Activated CD4-positive, alpha-beta T cell treated with anti-CD3 and anti-CD28 coated beads for 48 hours (primary cell): ENCODE results near the gene STKLD1.
A peak's percentile ranks its signal among the peaks of the same experiment; 100 is the strongest.

ENCODE experiments used
- DNase-seq: peaks from one replicate; pipeline ENCODE4 v3.0.0-alpha.2; 2020

The STKLD1 gene

GRCh38 chr9:133420392-133420827 lies 44.2 kb downstream of the STKLD1 start:
- DNase-seq = no peak

- DNase-seq = peak; percentile 66
Measured at GRCh38 chr9:133421615-133422542, 45.7 kb downstream of the STKLD1 start, which contains the start of gene ADAMTS13. ADAMTS13 (plus strand) TSS chr9:133422367; CDS start chr9:133422444, 77 bp downstream.

GRCh38 chr9:133423216-133423615 lies 47.0 kb downstream of the STKLD1 start:
- DNase-seq = no peak

- no peak for DNase-seq
Measured at GRCh38 chr9:133424187-133424586, 48.0 kb downstream of the STKLD1 start.

GRCh38 chr9:133425049-133425632 lies 49.0 kb downstream of the STKLD1 start:
- no peak for DNase-seq

GRCh38 chr9:133426011-133426410 lies 49.8 kb downstream of the STKLD1 start:
- no peak for DNase-seq

GRCh38 chr9:133427658-133428348 lies 51.6 kb downstream of the STKLD1 start:
- no peak for DNase-seq

GRCh38 chr9:133428617-133429101 lies 52.5 kb downstream of the STKLD1 start:
- DNase-seq = no peak

- DNase-seq = no peak
Measured at GRCh38 chr9:133429214-133429613, 53.0 kb downstream of the STKLD1 start.

GRCh38 chr9:133429641-133430161 lies 53.5 kb downstream of the STKLD1 start:
- no peak for DNase-seq

- no peak for DNase-seq
Measured at GRCh38 chr9:133430244-133430643, 54.1 kb downstream of the STKLD1 start.

GRCh38 chr9:133433351-133433843 lies 57.2 kb downstream of the STKLD1 start:
- DNase-seq = no peak

- DNase-seq = no peak
Measured at GRCh38 chr9:133436681-133437080, 60.5 kb downstream of the STKLD1 start.

GRCh38 chr9:133437753-133438531 lies 61.8 kb downstream of the STKLD1 start:
- DNase-seq = no peak

GRCh38 chr9:133439337-133439736 lies 63.2 kb downstream of the STKLD1 start:
- no peak for DNase-seq

GRCh38 chr9:133440874-133441273 lies 64.7 kb downstream of the STKLD1 start:
- no peak for DNase-seq

GRCh38 chr9:133441571-133441970 lies 65.4 kb downstream of the STKLD1 start:
- no peak for DNase-seq

GRCh38 chr9:133443248-133443647 lies 67.1 kb downstream of the STKLD1 start:
- DNase-seq = no peak

- no peak for DNase-seq
Measured at GRCh38 chr9:133443982-133444381, 67.8 kb downstream of the STKLD1 start.

- no peak for DNase-seq
Measured at GRCh38 chr9:133445293-133445969, 69.3 kb downstream of the STKLD1 start.

GRCh38 chr9:133448487-133448972 lies 72.4 kb downstream of the STKLD1 start:
- no peak for DNase-seq
